ENCODE data around the gene SMARCE1.
A peak's percentile ranks its signal among the peaks of the same experiment; 100 is the strongest.

The SMARCE1 gene

DNA sequence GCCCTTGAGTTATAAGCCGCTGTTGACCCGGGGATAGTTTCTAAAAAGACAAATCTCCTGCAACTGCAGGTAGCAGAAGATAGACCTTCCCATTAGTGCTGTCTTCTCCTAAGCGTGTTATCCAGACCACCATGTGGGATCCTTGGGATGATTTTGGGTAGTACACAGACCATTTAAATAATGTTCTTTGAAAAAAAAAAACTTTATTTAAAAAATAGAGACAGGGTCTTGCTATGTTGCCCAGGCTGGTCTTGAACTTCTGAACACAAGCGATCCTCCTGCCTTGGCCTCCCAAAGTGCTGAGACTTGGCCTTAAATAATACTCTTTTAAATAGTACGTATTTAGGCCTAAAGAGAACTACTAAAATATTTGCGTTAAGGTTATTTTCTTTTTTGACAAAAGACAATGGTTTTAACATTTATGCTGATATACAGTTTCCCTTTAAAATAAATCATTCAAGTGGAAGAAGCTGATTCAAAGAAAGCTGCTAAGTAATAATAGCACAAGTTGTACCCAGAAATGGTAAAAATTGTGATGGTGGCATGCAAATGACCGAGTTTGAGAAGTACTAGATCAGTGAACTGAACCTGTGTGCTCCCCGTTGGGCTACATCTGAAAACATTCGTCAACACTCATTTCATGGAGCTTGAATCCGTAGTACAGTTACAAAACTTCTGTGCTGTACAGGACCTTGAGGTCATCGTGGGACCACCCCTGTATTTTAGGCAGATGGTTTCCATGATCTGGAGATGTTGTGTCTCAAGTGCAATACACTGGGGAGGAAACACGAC lies 24.0 kb downstream of the SMARCE1 start:
- FAIRE-seq (no peak), DNase-seq (ENCODE audit: insufficient read length, low spot score) (no peak)
- no peak for TF ChIP-seq POLR2A (IDR thresholded peaks at IDR 0.05; ENCODE audit: low read depth, low read length)

DNA sequence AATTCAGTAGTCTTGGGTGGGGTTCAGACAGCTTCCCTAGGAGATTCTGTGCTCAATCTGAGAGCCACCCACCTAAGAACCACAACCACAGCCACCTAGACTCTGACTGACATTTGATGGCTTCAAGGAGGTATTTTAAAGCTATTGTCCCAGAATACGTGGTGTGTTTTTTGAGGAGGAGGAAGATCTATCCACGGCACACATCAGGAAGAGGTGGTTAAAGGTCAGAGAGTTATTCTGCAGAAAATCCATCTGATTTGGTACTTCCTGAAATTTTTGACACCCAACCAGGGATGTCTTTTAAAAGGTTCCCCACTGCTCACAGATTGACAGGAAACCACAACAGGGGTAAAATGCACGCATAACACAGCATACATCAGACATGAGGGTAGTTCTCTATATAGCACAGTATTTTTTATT lies 25.1 kb downstream of the SMARCE1 start:
- DNase-seq (ENCODE audit: insufficient read length, low spot score), result no peak
- no peak for TF ChIP-seq POLR2A (IDR thresholded peaks at IDR 0.05; ENCODE audit: low read depth, low read length)
- FAIRE-seq, result no peak

DNA sequence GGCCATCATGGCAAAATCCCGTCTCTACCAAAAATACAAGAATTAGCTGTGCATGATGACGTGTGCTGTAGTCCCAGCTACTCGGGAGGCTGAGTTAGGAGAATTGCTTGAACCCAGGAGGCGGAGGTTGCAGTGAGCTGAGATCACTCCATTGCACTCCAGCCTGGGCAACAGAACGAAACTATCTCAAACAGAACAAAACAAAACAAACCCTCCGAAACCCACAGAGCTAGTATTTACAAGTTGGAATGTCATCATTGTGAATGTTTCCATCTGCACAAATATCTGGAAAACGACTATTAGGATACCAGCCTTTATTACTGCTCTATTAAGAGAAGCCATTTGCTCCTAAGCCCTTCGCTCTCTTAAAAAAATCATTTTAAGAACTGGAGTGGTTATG lies 26.0 kb downstream of the SMARCE1 start:
- FAIRE-seq (no peak), DNase-seq (ENCODE audit: insufficient read length, low spot score) (no peak)
- no peak for TF ChIP-seq POLR2A (IDR thresholded peaks at IDR 0.05; ENCODE audit: low read depth, low read length)

DNA sequence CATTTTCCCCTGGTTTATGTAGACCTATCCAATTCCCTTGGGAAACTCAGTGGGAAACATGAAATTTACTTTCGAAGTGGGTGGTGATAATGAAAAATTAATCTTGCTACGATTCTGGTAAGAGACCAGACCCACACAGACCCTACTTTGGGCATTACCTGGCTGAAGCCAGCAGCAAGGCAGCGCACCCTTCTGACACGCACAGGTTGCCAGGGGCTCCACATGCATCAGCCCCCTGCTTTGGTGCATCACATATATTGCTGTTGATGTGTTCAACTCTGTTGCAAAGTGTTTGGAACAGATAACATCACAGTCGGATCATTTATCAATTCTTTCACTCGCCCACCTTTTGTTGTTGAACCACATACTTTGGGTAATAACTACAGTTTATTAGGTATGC lies 26.6 kb downstream of the SMARCE1 start:
- no peak for TF ChIP-seq POLR2A (IDR thresholded peaks at IDR 0.05; ENCODE audit: low read depth, low read length)
- DNase-seq (ENCODE audit: insufficient read length, low spot score) (no peak), FAIRE-seq (no peak)

- FAIRE-seq, result no peak
- DNase-seq (ENCODE audit: insufficient read length, low spot score), result no peak
- TF ChIP-seq POLR2A (IDR thresholded peaks at IDR 0.05; ENCODE audit: low read depth, low read length), result no peak
Observed at GRCh38 chr17:40618754-40619625, 28.6 kb downstream of the SMARCE1 start.

DNA sequence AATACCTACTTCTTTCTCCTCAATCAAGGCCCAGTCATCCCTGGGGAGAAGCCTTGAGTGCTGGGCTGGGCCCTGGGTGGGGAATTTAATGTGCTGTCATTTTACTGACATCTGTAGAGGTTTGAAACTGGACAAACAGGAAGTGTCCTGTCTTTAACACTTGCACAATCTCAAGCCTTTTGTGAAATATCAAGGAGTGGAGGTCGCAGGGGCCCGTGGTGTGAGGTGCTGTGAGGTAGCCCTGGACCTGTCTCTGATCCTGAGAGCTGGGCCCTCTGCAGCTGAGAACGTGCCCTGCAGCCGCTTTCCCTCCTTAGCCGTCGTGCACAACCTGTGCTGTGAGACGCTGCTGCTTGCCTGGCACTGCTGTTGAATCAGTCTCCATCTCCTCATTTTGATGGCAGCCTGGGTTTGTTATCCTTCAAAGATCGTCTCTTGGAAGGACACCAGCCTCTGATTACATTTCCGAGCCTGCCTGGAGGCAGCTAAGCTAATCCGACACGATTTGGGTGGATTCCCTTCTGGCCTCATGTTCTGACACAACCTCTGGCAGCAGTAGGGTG lies 29.9 kb downstream of the SMARCE1 start:
- DNase-seq (ENCODE audit: insufficient read length, low spot score) (no peak), FAIRE-seq (no peak)
- no peak for TF ChIP-seq POLR2A (IDR thresholded peaks at IDR 0.05; ENCODE audit: low read depth, low read length)

DNA sequence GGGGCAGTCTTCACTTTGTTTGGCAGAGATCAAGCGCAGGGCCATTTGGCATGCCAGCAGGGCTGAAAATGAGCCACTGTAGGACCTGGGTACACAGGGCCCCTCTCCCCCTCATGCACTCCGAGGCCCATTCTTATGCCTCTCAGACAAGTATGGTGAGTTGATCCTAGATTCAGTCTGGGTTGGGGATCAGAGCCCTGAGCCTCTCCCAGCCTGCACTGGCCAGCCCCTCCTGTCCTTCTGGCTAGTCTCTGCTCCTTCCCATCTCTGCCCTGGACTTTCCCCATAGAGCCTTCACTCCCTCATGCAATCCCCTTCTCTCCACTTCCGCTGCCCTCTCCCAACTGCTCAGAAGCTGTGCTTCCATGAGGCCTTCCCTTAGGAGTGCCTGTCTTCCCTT lies 31.0 kb downstream of the SMARCE1 start:
- FAIRE-seq (no peak), DNase-seq (ENCODE audit: insufficient read length, low spot score) (no peak)
- TF ChIP-seq POLR2A (IDR thresholded peaks at IDR 0.05; ENCODE audit: low read depth, low read length), result no peak

- DNase-seq (ENCODE audit: insufficient read length, low spot score) (no peak), FAIRE-seq (no peak)
- TF ChIP-seq POLR2A (IDR thresholded peaks at IDR 0.05; ENCODE audit: low read depth, low read length), result no peak
Observed at GRCh38 chr17:40615841-40616476, 31.7 kb downstream of the SMARCE1 start.

DNA sequence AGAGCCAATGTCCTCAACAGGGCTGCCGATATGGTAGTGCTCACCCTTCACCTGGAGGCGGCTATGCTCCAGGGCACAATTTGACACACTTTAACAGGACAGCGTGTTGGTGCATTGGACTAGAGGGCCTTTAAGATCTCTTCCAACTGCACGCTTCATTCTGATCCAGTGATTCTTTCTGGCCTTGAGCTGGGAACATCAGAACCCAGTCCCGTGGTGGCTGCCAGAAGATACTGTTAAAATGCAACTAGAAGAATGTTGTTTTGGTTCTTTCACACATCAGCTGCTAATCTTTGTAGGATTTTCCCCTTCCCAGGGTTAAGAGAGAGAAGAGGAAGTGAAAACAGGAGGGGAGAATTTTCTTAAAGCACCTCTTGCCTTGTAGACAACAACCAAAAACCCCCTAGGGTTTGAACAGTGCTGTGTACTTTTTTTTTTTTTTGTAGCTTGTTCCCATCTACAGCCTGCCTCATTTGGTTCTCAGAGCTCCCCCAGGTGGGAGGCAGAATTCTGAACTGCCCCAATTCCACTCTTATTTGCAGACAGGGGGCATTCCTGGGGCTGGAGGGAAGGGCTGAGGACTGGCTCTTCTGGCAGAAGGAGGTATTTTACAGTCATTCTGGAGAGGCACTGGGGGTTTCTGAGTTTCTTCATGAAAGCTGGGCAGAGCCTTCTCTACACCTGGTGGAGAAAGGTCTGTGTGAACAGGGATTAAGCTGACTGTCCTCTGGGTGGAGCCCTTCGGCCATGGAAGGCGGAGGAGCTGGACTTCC lies 32.4 kb downstream of the SMARCE1 start:
- DNase-seq (ENCODE audit: insufficient read length, low spot score) (peak; percentile 49), FAIRE-seq (no peak)
- no peak for TF ChIP-seq POLR2A (IDR thresholded peaks at IDR 0.05; ENCODE audit: low read depth, low read length)

DNA sequence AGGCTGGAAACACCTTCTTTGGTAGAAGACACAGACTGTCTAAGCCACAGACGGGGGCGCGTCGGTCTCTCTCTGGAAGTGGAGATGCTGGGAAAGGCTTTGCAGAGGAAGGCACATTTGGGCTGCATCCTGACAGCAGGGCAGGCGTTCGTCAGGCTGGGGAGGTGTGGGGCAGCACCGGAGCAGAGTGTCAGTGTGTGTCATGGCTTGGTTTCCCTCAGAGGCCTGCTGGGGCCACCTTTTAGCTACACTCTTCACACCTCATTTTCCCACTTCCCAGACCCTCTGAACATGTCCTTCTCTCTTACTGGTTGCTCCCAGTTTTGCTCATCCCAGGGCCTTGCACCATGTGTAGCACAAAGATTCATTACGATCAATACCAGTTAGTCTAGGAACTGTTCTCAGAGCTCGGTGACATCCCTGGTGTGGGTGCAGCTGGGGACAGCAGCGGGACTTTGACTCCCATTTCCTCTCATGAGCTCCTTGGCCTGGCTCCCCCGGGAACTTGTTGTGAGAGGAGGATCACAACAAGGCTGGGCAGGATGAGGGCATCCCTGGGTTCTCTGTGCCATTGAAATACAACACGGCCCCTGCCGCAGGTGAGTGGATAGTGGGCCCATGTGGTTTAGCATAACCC lies 33.1 kb downstream of the SMARCE1 start:
- no peak for FAIRE-seq
- TF ChIP-seq POLR2A (IDR thresholded peaks at IDR 0.05; ENCODE audit: low read depth, low read length), result no peak
- no peak for DNase-seq (ENCODE audit: insufficient read length, low spot score)

DNA sequence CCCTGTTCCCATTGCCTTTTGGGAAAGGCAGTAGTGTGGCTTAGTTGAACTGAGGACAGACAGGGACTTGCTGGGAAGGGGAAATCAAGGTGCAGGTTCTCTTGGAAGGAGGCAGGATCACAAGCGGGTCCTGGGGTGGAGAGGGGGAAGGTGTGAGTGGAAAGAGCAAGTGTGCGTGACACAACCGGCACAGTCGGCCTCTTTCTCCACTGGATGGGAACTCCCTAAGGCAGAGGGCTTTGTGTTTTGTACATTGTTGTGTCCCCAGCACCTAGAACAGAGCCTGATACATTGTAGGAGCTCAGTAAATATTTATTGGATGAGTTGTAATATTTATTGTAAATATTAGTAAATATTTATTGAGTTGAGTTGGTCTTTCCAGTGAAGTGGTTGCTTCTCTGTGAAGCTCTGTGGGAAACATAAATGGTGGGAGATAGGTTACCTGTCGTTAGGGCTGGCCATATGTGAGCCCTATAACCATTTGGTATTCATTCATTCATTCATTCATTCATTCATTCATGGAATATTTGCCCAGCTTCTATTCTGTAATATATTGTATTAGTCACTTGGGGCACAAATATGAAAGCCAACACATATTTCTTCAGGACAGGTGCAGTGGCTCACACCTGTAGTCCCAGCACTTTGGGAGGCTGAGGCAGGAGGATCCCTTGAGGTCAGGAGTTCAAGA lies 34.0 kb downstream of the SMARCE1 start:
- DNase-seq (ENCODE audit: insufficient read length, low spot score), result no peak
- TF ChIP-seq POLR2A (IDR thresholded peaks at IDR 0.05; ENCODE audit: low read depth, low read length), result no peak
- no peak for FAIRE-seq

- FAIRE-seq (no peak), DNase-seq (ENCODE audit: insufficient read length, low spot score) (no peak)
- no peak for TF ChIP-seq POLR2A (IDR thresholded peaks at IDR 0.05; ENCODE audit: low read depth, low read length)
Observed at GRCh38 chr17:40612599-40613244, 34.9 kb downstream of the SMARCE1 start.
